Fibroblast of skin of abdomen (primary cell): Measurements from ENCODE around the gene OSGIN1. TPM values are rescaled to one million over a fixed set of nuclear protein-coding genes. Genes with fewer than 3 reads are reported as not detected.

Source experiments
- DNase-seq: peaks from one replicate; pipeline ENCODE4 v3.0.0-alpha.2; 2013
- polyA plus RNA-seq, 2 experiments: library from polyadenylated mRNA; unstranded; fragments of 120-200 nt; gene quantifications; one replicate each; pipeline ENCODE4 v1.2.1, GENCODE V29; 2013; ENCODE audit not compliant: insufficient read length in 2 of 2

Gene OSGIN1
- 2.5 TPM for polyA plus RNA-seq (2013, experiment 1 of 2; ENCODE audit: insufficient read length)
- polyA plus RNA-seq (2013, experiment 2 of 2; ENCODE audit: insufficient read length): 2.5 TPM

- peak; percentile 92 for DNase-seq
Measured at GRCh38 chr16:83952940-83953795, at the start of gene OSGIN1. TSS of gene OSGIN1 (plus strand) at chr16:83953240. CDS start at chr16:83957672, 4,432 bp downstream.

- no peak for DNase-seq
Measured at GRCh38 chr16:83903751-83904150, 49.3 kb upstream of the OSGIN1 start.

GRCh38 chr16:83906683-83907082, 46.4 kb upstream of the OSGIN1 start:
- peak; percentile 38 for DNase-seq

GRCh38 chr16:83907111-83907510, 45.9 kb upstream of the OSGIN1 start:
- no peak for DNase-seq

- no peak for DNase-seq
Measured at GRCh38 chr16:83907631-83908250, 45.3 kb upstream of the OSGIN1 start.

GRCh38 chr16:83908798-83909197, 44.2 kb upstream of the OSGIN1 start:
- no peak for DNase-seq

- DNase-seq: no peak
Measured at GRCh38 chr16:83911290-83911689, 41.8 kb upstream of the OSGIN1 start.

GRCh38 chr16:83912519-83913244, 40.4 kb upstream of the OSGIN1 start:
- no peak for DNase-seq

- DNase-seq: no peak
Measured at GRCh38 chr16:83913245-83913633, 39.8 kb upstream of the OSGIN1 start.

GRCh38 chr16:83914091-83914710, 38.8 kb upstream of the OSGIN1 start:
- DNase-seq: no peak

GRCh38 chr16:83915081-83915480, 38.0 kb upstream of the OSGIN1 start:
- no peak for DNase-seq

- DNase-seq: no peak
Measured at GRCh38 chr16:83915491-83915890, 37.5 kb upstream of the OSGIN1 start.

GRCh38 chr16:83917152-83918120, 35.6 kb upstream of the OSGIN1 start:
- no peak for DNase-seq

- DNase-seq: no peak
Measured at GRCh38 chr16:83920894-83921491, 32.0 kb upstream of the OSGIN1 start.

GRCh38 chr16:83923581-83924365, 29.3 kb upstream of the OSGIN1 start:
- DNase-seq: no peak

- DNase-seq: no peak
Measured at GRCh38 chr16:83924686-83925085, 28.4 kb upstream of the OSGIN1 start.

- DNase-seq: no peak
Measured at GRCh38 chr16:83925095-83925905, 27.7 kb upstream of the OSGIN1 start.

GRCh38 chr16:83925957-83926725, 26.9 kb upstream of the OSGIN1 start:
- no peak for DNase-seq
